GM12874 (cell line): Measurements from ENCODE around the gene PPME1.

Experiments
- TF ChIP-seq, protein P1 (sequence below): IDR thresholded peaks from 2 replicates; pipeline ENCODE4 v1.5.1; 2011; ENCODE audit warnings: low read depth, mild to moderate bottlenecking, control low read depth, low read length, moderate library complexity; ENCODE audit not compliant: insufficient read depth

PPME1 gene

DNA sequence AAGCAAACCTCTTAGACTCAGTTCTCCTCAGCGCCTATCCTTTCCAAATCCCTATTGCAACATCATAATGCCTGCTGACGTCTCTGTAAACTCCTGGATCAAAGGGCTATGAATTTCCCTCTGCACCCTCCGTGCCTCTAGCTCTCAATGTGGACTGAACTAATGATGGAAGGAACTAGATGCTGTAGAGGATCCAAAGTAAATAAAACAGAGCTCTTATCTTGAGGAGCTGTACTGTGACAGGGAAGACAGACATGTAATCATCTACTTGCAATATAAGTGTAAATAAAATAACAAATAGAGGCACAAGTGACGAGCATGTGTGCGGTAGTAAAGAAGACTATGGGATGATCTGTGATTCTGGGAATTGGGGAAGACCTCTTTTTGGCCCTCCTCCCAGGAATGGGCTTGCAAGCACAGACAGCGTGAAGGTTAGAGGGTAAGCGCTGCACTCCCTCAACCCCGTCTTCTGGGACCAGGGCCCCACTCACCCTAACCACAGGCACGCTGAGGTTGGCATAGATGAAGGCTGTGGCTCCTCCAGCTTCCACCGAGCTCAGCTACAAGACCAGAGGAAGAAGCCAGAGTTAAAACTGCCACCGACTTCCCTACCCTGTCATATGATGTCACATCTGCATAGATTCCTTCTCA is 98.2 kb downstream of the PPME1 start:
- TF ChIP-seq, protein P1, sequence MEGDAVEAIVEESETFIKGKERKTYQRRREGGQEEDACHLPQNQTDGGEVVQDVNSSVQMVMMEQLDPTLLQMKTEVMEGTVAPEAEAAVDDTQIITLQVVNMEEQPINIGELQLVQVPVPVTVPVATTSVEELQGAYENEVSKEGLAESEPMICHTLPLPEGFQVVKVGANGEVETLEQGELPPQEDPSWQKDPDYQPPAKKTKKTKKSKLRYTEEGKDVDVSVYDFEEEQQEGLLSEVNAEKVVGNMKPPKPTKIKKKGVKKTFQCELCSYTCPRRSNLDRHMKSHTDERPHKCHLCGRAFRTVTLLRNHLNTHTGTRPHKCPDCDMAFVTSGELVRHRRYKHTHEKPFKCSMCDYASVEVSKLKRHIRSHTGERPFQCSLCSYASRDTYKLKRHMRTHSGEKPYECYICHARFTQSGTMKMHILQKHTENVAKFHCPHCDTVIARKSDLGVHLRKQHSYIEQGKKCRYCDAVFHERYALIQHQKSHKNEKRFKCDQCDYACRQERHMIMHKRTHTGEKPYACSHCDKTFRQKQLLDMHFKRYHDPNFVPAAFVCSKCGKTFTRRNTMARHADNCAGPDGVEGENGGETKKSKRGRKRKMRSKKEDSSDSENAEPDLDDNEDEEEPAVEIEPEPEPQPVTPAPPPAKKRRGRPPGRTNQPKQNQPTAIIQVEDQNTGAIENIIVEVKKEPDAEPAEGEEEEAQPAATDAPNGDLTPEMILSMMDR: no peak

GRCh38 chr11:74272276-74272675 is 101.2 kb downstream of the PPME1 start:
- TF ChIP-seq, protein P1: no peak

DNA sequence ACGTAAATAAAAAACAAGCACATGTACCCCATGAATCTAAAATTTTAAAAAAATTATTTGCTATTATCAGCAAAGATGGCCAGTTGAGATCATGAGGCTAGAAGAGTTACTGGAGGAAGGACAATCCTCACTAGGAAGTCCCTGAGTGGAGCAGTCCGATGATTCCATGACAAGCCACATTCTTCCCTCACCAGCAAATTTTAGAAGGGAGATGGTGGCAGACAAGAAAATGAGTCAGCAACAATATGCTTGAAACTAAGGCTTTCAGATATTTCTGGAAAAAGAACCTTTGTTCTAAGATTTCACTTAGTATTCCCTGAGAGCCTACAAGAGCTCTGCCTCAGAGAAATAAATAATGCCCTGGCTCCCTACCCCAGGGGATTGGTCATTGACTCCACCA is 105.5 kb downstream of the PPME1 start:
- TF ChIP-seq, protein P1: no peak

DNA sequence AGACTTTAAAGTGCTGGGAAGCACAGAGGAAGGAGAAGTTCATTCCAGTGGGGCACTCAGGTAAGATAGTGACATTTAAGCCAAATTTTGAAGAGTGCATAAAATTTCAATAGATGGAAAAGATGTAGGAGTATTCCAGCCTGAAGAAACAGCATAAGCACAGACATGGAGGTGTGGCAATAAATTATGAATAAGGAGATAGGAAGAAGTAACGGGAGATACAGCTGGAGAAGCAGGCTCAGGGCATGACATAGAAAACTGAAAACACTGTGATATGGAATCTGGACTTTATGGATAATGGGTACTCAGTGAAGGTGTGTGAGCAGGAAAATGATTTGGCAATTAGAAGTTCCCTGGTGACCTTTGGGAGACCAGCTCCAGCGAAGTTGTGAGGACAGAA is 107.0 kb downstream of the PPME1 start:
- TF ChIP-seq, protein P1: no peak

GRCh38 chr11:74278721-74279161 is 107.7 kb downstream of the PPME1 start:
- TF ChIP-seq, protein P1: no peak

DNA sequence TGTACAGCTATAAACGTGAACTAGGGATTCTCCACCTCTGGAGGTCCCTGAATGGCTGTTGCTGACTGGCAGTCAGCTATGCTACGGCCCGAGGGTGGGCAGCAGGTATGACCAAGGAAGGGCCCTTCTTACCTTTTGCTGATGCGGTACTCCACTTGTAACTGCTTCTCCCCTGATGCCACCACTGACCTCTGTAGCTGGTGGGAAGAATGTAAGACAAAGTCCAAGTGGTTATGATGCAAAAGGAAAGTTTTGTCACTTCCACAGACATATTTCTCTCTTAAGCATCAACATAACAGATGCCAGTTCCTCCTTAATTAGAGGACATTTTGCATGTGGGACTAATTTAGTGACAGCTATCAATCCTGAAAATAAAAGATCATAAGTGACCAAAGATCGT is 108.2 kb downstream of the PPME1 start:
- TF ChIP-seq, protein P1: no peak

- TF ChIP-seq, protein P1: no peak
Observed at GRCh38 chr11:74280494-74280893, 109.4 kb downstream of the PPME1 start.
